Stimulated activated naive B cell treated with anti-CD40 and anti-IgM and Interleukin-4, amounts not matched to agents 10 μg/mL and 1 μg/mL and 100 μg/mL, for 72 hours (primary cell): Measurements from ENCODE around the gene AK9.
"Not testable (repeated sequence)": the region's sequence is repeated elsewhere in the genome, so short reads cannot be mapped to it uniquely, and the experiment has no call there.

Source experiments
- ATAC-seq, 2 donors: fragments of 150-1000 bp; cut with Tn5 transposase; replicated peaks; 2 replicates each; pipeline ENCODE4 v1.10.0; 2021; ENCODE audit warnings: moderate library complexity in 1 of 2
- DNase-seq: peaks from one replicate; pipeline ENCODE4 v3.0.0; 2021
- H3K27ac Mint-ChIP-seq: one replicate; pipeline ENCODE4 v1.8.0; 2022; ENCODE audit warnings: mild to moderate bottlenecking, mixed read lengths
- H3K27me3 Mint-ChIP-seq, 2 donors: one replicate each; pipeline ENCODE4 v1.8.0; 2022; ENCODE audit warnings: mixed read lengths in 2 of 2
- H3K36me3 Mint-ChIP-seq, 2 donors: one replicate each; pipeline ENCODE4 v1.8.0; 2022; ENCODE audit warnings: mixed read lengths in 2 of 2, mild to moderate bottlenecking in 1 of 2
- H3K4me1 Mint-ChIP-seq, 2 donors: one replicate each; pipeline ENCODE4 v1.8.0; 2022; ENCODE audit warnings: mixed read lengths in 2 of 2, mild to moderate bottlenecking in 1 of 2
- H3K4me3 Mint-ChIP-seq, 2 donors: one replicate each; pipeline ENCODE4 v1.8.0; 2022; ENCODE audit warnings: mild to moderate bottlenecking in 2 of 2, mixed read lengths in 2 of 2, moderate library complexity in 1 of 2
- H3K9me3 Mint-ChIP-seq, 2 donors: one replicate each; pipeline ENCODE4 v1.8.0; 2022; ENCODE audit warnings: mixed read lengths in 2 of 2, mild to moderate bottlenecking in 1 of 2

Gene AK9

GRCh38 chr6:109714166-109714565 lies 23.2 kb upstream of the AK9 start:
- H3K27me3 Mint-ChIP-seq, result no peaks in the 10 kb centered on the region
- ATAC-seq (no peak), DNase-seq (no peak)
- no peak overlapping the region for H3K27ac Mint-ChIP-seq
- peaks cover 34 to 49% of the 10 kb centered on the region in 2 donors for H3K4me1 Mint-ChIP-seq
- H3K36me3 Mint-ChIP-seq, result peaks cover 24 to 31% of the 10 kb centered on the region in 2 donors
- no peak overlapping the region for H3K4me3 Mint-ChIP-seq
- no peaks in the 10 kb centered on the region for H3K9me3 Mint-ChIP-seq

- H3K4me3 Mint-ChIP-seq, result no peak overlapping the region
- no peak for ATAC-seq
- DNase-seq, result no peak
- H3K4me1 Mint-ChIP-seq, result peaks cover 37 to 56% of the 10 kb centered on the region in 2 donors
- no peaks in the 10 kb centered on the region for H3K27me3 Mint-ChIP-seq
- no peak overlapping the region for H3K27ac Mint-ChIP-seq
- H3K9me3 Mint-ChIP-seq, result peaks cover 0 to 3% of the 10 kb centered on the region in 2 donors
- peaks cover 29 to 38% of the 10 kb centered on the region in 2 donors for H3K36me3 Mint-ChIP-seq
Measured at GRCh38 chr6:109713097-109713496, 22.1 kb upstream of the AK9 start.

- Mint-ChIP-seq H3K4me1 (peaks cover 45 to 73% of the 10 kb centered on the region in 2 donors), H3K36me3 (peaks cover 21 to 31% of the 10 kb centered on the region in 2 donors)
- not testable (repeated sequence) for H3K4me3 Mint-ChIP-seq, ATAC-seq, DNase-seq, H3K27me3 Mint-ChIP-seq, H3K27ac Mint-ChIP-seq, H3K9me3 Mint-ChIP-seq
Measured at GRCh38 chr6:109708099-109708498, 17.1 kb upstream of the AK9 start.

GRCh38 chr6:109706513-109706912 lies 15.5 kb upstream of the AK9 start:
- Mint-ChIP-seq H3K9me3 (peaks cover 0 to 3% of the 10 kb centered on the region in 2 donors), H3K27me3 (no peaks in the 10 kb centered on the region), H3K36me3 (peaks cover 21 to 29% of the 10 kb centered on the region in 2 donors), H3K4me3 (no peak overlapping the region), H3K27ac (no peak overlapping the region), H3K4me1 (peaks cover 45 to 73% of the 10 kb centered on the region in 2 donors)
- DNase-seq (no peak), ATAC-seq (no peak)

- ATAC-seq (peak; percentile 84 to 91), DNase-seq (peak; percentile 70)
- peaks cover 19 to 23% of the 10 kb centered on the region in 2 donors for H3K36me3 Mint-ChIP-seq
- H3K27me3 Mint-ChIP-seq, result no peaks in the 10 kb centered on the region
- H3K4me1 Mint-ChIP-seq, result peaks cover 44 to 80% of the 10 kb centered on the region in 2 donors
- no peak overlapping the region for H3K4me3 Mint-ChIP-seq
- H3K9me3 Mint-ChIP-seq, result peaks cover 0 to 3% of the 10 kb centered on the region in 2 donors
- H3K27ac Mint-ChIP-seq, result no peak overlapping the region
Measured at GRCh38 chr6:109705258-109705657, 14.3 kb upstream of the AK9 start.

- peak overlapping the region in 1 of 2 donors; percentile 40 for H3K4me3 Mint-ChIP-seq
- ATAC-seq, result no peak
- no peaks in the 10 kb centered on the region for H3K27me3 Mint-ChIP-seq
- no peaks in the 10 kb centered on the region for H3K9me3 Mint-ChIP-seq
- peak overlapping the region; percentile 74 for H3K27ac Mint-ChIP-seq
- H3K36me3 Mint-ChIP-seq, result peaks cover 0 to 2% of the 10 kb centered on the region in 2 donors
- H3K4me1 Mint-ChIP-seq, result peaks cover 36 to 62% of the 10 kb centered on the region in 2 donors
- no peak for DNase-seq
Measured at GRCh38 chr6:109702791-109703190, 11.8 kb upstream of the AK9 start.

GRCh38 chr6:109701774-109702173 lies 10.8 kb upstream of the AK9 start:
- Mint-ChIP-seq H3K4me1 (peaks cover 36 to 65% of the 10 kb centered on the region in 2 donors), H3K9me3 (no peaks in the 10 kb centered on the region), H3K4me3 (peak overlapping the region; percentile 21 to 62), H3K27me3 (no peaks in the 10 kb centered on the region), H3K36me3 (peaks cover 5 to 6% of the 10 kb centered on the region in 2 donors), H3K27ac (no peak overlapping the region)
- ATAC-seq (peak; percentile 79 to 84), DNase-seq (peak; percentile 15)

- no peaks in the 10 kb centered on the region for H3K9me3 Mint-ChIP-seq
- H3K4me3 Mint-ChIP-seq, result peak overlapping the region; percentile 21 to 62
- no peak overlapping the region for H3K27ac Mint-ChIP-seq
- H3K27me3 Mint-ChIP-seq, result no peaks in the 10 kb centered on the region
- DNase-seq (no peak), ATAC-seq (no peak)
- H3K36me3 Mint-ChIP-seq, result peaks cover 9 to 12% of the 10 kb centered on the region in 2 donors
- peaks cover 31 to 60% of the 10 kb centered on the region in 2 donors for H3K4me1 Mint-ChIP-seq
Measured at GRCh38 chr6:109701221-109701620, 10.2 kb upstream of the AK9 start.

- Mint-ChIP-seq H3K4me3 (no peak overlapping the region), H3K9me3 (no peaks in the 10 kb centered on the region), H3K27me3 (no peaks in the 10 kb centered on the region), H3K36me3 (peaks cover 15 to 21% of the 10 kb centered on the region in 2 donors), H3K4me1 (peaks cover 18 to 40% of the 10 kb centered on the region in 2 donors), H3K27ac (no peak overlapping the region)
- no peak for DNase-seq
- no peak for ATAC-seq
Measured at GRCh38 chr6:109696355-109696754, 5.4 kb upstream of the AK9 start.

GRCh38 chr6:109695468-109695867 lies 4.5 kb upstream of the AK9 start:
- no peak overlapping the region for H3K4me3 Mint-ChIP-seq
- ATAC-seq (no peak), DNase-seq (no peak)
- H3K9me3 Mint-ChIP-seq, result no peaks in the 10 kb centered on the region
- peaks cover 15 to 33% of the 10 kb centered on the region in 2 donors for H3K4me1 Mint-ChIP-seq
- no peaks in the 10 kb centered on the region for H3K27me3 Mint-ChIP-seq
- peaks cover 15 to 21% of the 10 kb centered on the region in 2 donors for H3K36me3 Mint-ChIP-seq
- no peak overlapping the region for H3K27ac Mint-ChIP-seq

GRCh38 chr6:109693111-109693510 lies 2.1 kb upstream of the AK9 start:
- peak overlapping the region; percentile 5 to 26 for H3K4me3 Mint-ChIP-seq
- peaks cover 15 to 43% of the 10 kb centered on the region in 2 donors for H3K4me1 Mint-ChIP-seq
- DNase-seq (no peak), ATAC-seq (peak; percentile 34 to 44)
- H3K9me3 Mint-ChIP-seq, result no peaks in the 10 kb centered on the region
- peaks cover 15 to 21% of the 10 kb centered on the region in 2 donors for H3K36me3 Mint-ChIP-seq
- no peaks in the 10 kb centered on the region for H3K27me3 Mint-ChIP-seq
- peak overlapping the region; percentile 16 for H3K27ac Mint-ChIP-seq

GRCh38 chr6:109690373-109690736 lies 647 bp downstream of the AK9 start:
- H3K4me3 Mint-ChIP-seq, result peak overlapping the region; percentile 87 to 89
- H3K36me3 Mint-ChIP-seq, result peaks cover 2 to 6% of the 10 kb centered on the region in 2 donors
- DNase-seq (peak; percentile 49), ATAC-seq (peak; percentile 53 to 58)
- peak overlapping the region; percentile 98 for H3K27ac Mint-ChIP-seq
- H3K27me3 Mint-ChIP-seq, result no peaks in the 10 kb centered on the region
- peaks cover 18 to 47% of the 10 kb centered on the region in 2 donors for H3K4me1 Mint-ChIP-seq
- no peaks in the 10 kb centered on the region for H3K9me3 Mint-ChIP-seq

- H3K27ac Mint-ChIP-seq, result no peak overlapping the region
- ATAC-seq (no peak), DNase-seq (no peak)
- H3K9me3 Mint-ChIP-seq, result peaks cover 0 to 6% of the 10 kb centered on the region in 2 donors
- H3K27me3 Mint-ChIP-seq, result no peaks in the 10 kb centered on the region
- peaks cover 15 to 35% of the 10 kb centered on the region in 2 donors for H3K4me1 Mint-ChIP-seq
- H3K4me3 Mint-ChIP-seq, result no peak overlapping the region
- peaks cover 2 to 5% of the 10 kb centered on the region in 2 donors for H3K36me3 Mint-ChIP-seq
Measured at GRCh38 chr6:109687271-109687761, 3.7 kb downstream of the AK9 start.

- peaks cover 0 to 9% of the 10 kb centered on the region in 2 donors for H3K9me3 Mint-ChIP-seq
- H3K27me3 Mint-ChIP-seq, result no peaks in the 10 kb centered on the region
- H3K4me3 Mint-ChIP-seq, result no peak overlapping the region
- DNase-seq, result no peak
- H3K27ac Mint-ChIP-seq, result no peak overlapping the region
- peaks cover 2 to 10% of the 10 kb centered on the region in 2 donors for H3K36me3 Mint-ChIP-seq
- peaks cover 15 to 37% of the 10 kb centered on the region in 2 donors for H3K4me1 Mint-ChIP-seq
- ATAC-seq, result no peak
Measured at GRCh38 chr6:109686566-109687265, 4.3 kb downstream of the AK9 start.
